Hematopoietic multipotent progenitor cell treated with erythropoietin and hydrocortisone succinate and interleukin-3 and kit ligand, for 15 days (in vitro differentiated cells): ENCODE measurements around the gene TTYH3.
"Not testable (repeated sequence)": the region's sequence is repeated elsewhere in the genome, so short reads cannot be mapped to it uniquely, and the experiment has no call there.

Experiments used
- DNase-seq: peaks from one replicate; pipeline ENCODE4 v3.0.0-alpha.2; 2015; ENCODE audit warnings: low spot score

The TTYH3 gene, protein sequence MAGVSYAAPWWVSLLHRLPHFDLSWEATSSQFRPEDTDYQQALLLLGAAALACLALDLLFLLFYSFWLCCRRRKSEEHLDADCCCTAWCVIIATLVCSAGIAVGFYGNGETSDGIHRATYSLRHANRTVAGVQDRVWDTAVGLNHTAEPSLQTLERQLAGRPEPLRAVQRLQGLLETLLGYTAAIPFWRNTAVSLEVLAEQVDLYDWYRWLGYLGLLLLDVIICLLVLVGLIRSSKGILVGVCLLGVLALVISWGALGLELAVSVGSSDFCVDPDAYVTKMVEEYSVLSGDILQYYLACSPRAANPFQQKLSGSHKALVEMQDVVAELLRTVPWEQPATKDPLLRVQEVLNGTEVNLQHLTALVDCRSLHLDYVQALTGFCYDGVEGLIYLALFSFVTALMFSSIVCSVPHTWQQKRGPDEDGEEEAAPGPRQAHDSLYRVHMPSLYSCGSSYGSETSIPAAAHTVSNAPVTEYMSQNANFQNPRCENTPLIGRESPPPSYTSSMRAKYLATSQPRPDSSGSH

DNA sequence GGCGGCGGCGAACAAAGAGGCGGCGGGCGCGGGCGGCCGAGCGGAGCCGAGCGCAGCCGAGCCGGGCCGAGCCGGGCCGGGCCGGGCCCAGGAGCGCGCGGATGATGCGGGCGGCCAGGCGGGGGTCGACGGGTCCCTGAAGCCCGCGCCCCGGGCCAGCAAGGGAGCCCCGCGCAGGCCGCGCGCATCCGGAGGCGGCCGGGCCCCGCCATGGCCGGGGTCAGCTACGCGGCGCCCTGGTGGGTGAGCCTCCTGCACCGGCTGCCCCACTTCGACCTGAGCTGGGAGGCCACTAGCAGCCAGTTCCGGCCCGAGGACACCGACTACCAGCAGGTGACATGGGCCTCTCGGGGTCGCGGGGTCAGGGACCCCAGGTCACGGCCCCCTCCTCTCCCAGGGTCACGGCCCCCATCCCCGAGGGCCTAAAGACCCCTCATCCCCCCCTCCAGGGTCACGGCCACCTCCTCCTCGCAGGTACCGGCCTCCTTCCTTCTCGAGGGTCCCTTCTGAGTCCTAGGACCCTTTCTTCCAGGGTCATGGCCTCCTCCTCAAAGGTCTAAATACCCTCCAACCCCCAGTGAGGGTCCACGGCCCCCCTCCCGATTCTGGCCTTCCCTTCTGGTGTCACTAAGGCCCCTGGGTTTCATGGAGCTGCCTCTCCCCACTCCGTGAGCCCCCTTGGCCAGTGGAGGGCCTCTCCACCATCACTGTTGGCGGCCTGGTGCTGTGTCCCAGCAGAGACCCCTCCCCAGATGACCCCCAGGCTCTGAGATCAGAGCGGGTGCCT lies at the start of gene TTYH3:
TTYH3 (plus strand) TSS at position 41 of the 787 bp plus-strand sequence; CDS start at position 211, 170 bp downstream.
- no peak for DNase-seq

DNA sequence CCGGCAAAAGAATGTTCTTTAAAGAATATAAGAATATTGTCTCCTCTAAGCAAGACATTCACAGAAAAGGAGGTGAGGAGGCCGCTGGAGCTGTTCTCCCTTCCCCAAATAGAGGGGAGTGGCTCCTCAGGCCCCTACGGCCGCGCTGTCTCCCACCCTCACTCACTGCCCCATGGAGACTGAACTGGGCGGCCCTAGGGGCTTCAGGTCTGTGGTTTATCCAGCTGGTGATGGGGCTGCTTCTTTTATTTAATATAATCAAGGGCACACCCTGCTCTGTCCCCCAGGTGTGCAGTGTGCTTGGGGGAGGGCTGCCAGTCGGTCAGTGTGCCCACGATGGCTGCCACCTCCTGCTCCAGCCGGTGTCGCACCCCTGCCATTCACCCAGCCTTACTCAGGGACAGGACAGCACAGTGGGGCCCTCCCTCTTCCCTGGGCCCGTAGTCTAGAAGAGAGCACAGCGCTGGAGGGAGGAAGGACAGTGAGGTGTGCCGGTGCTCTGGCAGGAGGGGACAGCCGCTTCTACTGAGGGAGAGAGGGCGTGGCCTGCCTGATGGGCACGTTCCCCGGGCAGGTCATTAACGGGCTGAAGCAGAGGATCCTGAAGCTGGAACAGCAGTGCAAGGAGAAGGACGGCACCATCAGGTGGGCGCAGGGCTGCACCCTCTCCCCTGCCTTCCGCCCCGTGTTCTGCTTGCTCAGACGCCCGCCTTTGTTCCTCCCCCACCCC lies 49.6 kb upstream of the TTYH3 start:
- no peak for DNase-seq

DNA sequence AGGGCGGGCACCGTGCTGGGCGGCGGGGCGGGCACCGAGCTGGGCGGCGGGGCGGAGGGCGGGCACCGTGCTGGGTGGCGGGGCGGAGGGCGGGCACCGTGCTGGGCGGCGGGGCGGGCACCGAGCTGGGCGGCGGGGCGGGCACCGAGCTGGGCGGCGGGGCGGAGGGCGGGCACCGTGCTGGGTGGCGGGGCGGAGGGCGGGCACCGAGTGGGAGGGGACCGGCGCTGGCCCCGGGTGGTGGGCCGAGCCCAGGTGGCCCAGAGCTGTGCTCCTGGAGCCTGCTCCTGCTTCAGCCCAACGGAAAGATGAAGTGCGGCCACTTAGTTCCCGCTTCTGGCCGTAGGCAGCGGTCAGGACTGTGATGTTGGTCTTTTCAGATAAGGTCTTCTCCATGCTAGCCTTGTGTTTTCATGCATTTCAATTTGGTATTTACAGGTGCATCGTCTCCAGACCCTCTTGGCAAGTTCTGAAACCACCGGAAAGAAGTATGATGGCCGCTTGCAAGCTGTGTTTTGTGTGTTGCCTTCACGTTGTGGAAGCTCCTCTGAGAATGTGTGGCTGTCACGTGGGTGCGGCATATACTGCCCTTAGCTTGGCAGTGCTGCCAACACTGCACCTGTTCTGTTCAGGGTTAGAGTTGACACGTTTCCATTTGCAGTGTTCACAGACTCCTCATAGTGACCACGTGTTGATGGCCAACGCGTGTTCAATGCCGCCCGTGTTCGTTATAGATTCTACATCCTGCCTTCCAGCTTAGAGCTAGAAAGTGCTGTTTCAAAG lies 47.8 kb upstream of the TTYH3 start:
- DNase-seq: no peak

DNA sequence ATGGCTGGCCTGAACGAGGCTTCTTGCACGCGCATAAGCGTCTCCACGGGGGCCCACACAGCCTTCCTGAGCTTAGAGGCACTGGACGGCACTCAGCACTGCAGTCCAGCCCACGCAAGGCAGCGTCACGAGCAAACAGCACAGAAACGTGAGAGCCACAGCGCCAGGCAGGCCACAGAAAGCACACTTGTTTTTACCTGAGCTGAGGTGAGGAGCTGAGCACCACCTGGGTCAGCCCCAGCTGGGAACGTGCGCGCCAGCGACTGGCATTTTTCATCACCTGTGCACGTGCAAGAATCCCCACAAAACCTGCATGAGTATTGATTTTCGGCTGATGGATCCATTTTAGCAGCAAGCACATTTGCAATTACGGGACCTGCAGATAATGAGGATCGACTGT lies 46.3 kb upstream of the TTYH3 start:
- no peak for DNase-seq

DNA sequence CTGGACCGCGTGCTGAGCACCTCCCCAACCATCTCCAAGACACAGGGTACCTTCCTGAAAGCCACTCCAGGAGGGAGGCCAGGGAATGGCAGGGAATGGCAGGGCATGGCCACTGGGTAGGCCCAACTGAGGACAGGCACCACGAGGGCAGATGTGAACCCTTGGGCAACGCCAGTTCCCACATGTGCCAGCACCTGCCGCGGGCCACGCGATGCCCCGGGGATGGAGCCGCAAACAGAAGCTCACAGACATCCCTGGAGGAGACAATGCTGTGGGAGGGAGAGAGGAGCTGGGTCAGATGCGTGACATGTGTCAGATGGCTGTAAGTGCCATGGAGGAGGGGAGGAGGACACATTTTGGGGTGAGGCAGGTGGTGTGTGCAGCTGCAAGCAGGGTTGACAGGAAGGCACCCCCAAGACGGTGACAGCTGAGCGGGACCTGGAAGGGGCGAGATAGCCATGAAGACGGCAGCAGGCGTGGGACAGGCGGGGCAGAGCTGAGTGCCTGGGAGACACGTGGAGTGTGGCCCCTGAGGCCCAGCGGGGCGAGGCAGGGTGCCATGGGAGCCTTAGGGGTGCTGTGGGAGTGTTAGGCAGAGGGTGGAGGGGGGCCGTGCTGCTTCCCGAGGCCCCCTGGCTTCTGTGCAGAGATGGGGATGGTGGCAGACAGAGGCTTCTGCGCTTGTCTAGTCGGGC lies 45.3 kb upstream of the TTYH3 start:
- no peak for DNase-seq

DNA sequence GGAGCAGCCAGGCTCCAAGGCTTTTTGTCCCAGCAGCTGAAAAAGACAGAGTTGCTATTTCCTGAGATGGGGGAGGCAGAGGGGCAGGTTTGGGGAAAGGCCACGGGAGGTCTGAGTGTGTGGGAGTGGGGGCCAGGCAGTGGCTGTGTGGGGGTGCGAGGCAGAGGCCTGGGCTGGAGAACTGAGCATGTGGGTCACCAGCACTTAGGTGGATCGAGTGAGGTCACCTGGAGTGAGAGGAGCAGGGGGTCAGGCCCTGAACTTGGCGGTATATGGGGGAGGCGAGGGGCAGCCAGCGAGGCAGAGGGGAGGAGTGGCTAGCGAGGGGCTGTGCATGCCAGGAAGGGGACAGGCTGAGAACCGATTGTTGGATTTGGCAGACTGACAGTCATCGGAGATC lies 44.7 kb upstream of the TTYH3 start:
- DNase-seq: no peak

DNA sequence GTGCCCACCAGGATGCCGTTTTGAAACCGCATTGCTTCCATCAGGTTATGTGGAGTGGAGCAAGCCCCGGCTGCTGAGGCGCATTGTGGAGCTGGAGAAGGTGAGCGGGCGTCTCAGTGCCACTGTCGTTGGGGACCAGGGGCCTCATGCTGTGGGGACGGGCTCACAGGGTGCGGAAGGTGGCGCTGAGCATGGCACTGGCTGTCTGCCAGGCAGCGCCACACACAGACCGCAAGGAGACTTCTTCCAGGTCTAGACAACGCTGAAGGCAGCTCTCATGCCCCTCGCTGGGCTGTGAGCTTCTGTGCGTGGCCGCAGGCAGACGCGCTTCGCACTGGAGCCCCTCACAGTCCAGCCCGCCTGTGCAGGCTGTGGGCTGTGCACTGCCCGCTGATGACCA lies 44.0 kb upstream of the TTYH3 start:
- no peak for DNase-seq

DNA sequence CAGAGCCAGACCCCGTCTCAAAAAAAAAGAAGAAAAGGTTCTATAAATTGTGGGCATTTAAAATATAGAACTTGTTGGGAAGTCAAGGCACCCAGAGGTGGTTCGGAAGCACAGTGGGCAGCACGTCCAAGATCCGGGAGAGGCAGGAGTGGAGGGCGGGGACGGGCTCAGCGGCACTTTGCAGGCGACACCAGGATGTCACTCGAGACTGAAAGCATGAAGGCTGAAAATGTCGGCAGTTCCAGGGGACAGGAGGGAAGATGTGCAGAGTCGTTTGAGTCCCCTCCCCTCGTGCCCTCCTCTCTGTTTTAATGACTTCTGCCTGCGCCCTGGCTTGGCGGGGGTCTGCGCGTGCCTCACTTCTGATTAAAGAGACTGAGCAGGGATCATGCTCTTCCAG lies 42.4 kb upstream of the TTYH3 start:
- no peak for DNase-seq

DNA sequence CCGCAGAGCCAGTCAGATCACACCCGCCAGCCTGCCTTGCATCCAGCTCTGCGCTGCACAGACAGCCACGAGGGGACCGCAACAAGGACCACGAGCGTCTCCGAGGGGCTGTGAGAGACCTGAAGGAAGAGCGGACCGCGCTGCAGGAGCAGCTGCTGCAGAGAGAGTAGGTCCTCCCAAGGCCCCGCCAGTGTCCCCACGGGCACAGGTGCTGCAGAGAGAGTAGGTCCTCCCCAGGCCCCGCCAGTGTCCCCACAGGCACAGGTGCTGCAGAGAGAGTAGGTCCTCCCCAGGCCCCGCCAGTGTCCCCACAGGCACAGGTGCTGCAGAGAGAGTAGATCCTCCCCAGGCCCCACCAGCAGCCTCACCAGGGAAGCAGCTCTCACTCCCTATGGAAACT lies 41.8 kb upstream of the TTYH3 start:
- not testable (repeated sequence) for DNase-seq

DNA sequence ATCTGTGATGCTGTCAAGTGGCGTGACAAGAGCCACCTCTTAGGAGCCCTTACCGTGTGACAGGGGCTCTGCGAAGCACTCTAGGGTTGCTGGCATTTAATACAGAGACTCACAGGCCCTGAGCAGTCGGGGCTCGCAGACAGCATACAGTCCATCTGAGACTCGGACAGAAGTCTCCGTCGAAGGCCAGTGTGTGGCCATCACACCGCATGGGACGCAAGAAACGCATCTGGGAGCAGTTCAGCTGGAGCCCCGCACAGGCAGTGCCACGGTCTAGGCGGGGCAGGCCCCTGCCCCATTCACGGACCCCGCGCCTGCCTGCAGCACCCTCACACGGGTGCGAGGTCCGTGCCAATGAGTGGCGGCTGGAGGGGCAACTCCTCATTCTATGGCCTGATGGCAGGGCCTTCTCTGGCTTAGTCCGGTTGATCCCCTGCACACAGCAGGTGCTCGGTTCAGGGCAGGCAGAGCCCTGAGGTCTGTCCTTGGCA lies 39.4 kb upstream of the TTYH3 start:
- no peak for DNase-seq

DNA sequence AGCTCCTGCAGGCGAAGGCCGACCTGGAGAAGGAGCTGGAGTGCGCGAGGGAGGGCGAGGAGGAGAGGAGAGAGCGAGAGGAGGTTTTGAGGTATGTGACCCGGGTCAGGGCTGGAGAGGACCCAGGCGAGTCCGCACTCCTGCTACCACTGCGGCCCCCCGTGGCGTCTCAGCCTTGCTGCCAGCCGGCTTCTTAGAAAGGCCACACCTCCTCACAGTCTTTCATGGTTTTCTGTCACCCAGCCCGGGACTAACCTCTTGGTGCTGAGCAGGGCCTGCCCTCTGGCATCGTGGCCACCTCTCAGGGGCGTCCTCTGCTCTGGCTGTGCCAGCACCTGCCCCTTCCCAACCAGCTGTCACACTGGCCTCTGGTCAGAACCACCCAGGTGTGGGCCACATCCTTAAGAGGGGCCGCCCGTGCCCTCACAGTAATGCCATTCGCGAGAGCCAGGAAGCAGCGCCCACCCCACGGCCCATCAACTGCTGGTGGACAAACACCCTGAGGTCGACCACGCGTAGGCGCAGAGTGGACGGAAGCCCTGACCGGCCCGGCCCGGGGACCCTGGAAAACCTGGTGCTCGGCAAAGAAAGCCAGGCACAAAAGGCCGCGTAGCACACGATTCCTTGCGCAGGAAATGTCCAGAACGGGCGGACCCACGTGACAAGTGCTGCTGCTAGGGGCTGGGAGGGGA lies 38.6 kb upstream of the TTYH3 start:
- no peak for DNase-seq

DNA sequence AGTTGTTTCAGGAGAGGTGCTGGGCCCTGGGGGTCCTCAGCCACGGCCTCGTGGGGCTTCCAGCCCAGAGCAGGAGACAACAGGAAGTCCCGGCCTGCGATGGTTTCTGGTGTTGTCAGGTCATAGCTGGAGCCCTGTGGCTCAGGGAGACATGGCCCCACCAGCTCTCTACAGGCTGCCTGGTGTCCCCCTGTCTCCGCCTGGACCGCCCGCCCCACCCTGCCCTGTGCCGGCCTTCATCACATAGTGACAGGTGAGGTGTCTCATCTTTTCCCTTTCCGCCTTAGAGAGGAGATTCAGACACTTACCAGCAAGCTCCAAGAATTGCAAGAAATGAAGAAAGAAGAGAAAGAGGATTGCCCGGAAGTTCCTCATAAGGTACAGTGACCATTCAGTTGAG lies 37.2 kb upstream of the TTYH3 start:
- no peak for DNase-seq

DNA sequence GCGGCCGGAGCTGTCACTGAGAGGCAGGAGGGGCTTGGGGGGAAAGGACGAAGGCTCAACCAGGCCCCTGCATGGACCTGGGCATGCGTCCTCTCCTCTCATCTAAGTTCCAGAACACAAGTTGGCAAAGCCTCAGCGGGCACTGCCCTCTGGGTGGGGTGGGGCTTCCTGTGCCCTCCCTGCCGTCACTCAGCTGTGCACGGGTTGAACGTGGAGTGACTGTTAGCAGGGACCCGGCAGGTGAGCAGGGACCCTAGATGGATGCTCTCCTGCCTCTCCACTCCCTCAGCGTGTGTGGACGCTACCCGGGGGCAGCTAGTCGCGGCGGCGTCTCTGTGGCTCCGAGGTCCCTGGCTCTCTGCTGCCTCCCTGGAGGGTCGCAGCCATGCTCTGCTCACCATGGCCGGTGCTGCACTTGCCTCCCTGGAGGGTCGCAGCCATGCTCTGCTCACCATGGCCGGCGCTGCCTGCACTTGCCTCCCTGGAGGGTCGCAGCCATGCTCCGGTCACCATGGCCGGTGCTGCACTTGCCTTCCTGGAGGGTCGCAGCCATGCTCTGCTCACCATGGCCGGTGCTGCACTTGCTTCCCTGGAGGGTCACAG lies 36.4 kb upstream of the TTYH3 start:
- no peak for DNase-seq

DNA sequence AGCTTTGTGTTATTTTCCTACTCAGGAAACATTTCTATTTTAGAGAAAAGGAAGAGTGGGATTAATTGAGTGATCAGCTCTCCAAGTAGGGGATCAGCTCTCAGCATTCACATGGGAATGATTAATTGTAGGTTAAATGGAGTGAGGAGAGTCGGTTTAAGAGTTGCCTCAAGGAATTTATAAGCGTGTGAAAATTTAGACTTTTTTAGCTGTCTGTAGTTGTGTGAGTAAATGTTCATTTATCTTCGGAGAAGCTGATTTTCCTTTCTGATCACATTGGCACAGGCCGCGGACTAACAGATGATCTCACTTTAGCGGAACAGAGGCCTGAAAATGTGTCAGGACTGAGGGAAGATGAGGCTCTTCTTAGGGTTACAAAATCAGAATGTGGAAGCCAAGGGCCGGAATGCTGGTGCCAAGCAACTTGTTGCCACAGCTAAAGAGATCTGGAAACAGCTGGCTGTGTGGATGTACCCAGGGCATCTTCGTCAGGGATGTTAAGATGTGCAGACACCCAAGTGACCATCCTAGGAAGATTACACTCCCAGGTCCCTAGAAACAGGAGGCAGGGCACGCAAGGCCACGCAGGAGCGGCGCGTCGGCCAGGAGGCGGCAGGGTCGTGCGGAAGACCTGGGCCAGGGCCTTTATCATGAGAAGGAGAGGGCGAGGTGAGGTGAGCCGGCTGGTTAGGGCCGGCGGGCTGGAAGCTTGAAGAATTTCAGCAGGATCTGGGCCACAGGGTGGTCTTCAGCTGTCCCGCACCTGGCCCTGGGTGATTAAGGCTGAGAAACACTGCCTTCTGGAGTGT lies 35.1 kb upstream of the TTYH3 start:
- DNase-seq: no peak

DNA sequence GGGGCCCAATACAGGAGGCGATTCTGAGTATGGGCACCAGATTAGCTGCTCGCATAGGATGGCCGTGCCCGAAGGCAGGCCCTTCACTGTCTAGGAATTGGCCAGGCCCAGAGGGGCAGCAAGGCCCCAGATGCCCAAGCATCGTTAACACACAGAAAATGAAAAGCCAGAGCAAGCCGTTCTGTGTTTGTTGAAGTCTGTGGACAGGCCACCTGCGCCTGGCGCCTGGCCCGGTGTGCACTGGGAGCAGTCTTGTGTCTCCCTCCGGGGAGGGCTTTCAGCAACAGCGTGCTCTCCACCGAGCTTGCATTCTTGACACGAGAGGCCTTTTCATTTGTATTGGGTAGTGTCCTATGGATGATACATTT lies 34.5 kb upstream of the TTYH3 start:
- DNase-seq: no peak

DNA sequence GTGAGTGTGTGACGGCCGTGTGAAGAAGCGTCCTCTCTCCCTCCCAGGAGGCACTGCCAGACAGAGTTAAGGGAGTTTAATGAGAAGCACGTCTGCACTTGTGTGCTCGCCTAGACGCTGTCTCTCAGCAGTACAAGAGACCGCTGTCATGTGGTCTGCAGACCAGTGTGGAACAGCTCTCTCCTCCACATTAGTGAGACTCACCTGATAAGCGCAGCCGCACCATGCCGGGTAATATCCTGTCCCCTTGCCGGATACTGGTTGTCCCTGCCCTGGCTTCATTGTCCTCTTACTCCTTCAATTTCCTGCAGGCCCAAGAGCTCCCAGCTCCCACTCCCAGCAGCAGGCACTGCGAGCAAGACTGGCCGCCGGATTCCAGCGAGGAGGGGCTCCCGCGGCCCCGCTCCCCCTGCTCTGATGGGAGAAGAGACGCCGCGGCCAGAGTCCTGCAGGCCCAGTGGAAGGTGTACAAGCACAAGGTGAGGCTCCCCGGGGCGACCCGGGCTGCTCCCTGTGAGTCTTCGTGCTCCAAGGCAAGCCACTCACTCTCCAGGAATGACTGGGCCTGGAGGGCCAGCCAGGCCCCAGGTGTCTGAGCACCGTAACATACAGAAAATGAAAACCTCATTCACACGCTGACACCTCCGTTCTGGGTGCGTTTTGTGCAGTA lies 33.5 kb upstream of the TTYH3 start:
- no peak for DNase-seq

DNA sequence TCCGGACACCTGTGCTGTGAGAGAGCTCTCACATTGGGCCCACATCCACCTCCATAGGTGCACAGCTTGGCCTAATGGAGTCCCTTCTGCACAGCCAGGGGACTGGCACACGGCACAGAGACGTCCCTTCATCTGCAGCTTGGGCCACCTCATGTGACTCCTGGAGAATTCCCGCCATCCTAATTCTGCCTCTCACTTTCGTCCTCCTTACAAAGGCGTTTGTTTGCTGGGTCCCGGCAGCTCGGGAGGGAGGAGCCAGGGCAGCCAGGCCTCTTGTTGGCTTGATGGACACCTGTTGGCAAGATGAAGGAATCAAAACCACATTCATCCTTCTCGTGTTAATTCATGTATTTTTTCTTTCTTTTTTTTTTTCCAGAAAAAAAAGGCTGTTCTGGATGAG lies 30.7 kb upstream of the TTYH3 start:
- DNase-seq: no peak

DNA sequence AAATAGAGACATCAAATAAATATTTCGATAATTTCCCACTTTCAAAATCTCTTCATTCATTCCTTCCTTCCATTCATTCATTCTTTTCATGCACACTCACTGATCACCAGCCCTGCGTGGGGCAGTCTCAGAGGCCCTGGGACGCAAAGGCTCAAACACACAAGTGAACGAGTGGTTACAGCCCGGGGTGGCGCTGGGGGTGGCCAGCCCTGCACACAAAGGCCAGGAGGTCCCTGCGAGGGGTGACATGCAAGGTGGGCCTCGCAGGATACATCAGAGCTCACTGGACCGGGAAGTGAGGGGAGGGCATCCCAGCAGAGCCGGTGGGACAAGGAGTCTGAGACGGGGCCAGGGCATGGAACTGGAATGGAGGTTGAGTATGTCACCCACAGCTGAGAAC lies 29.9 kb upstream of the TTYH3 start:
- DNase-seq: no peak
